T-cell (primary cell): ENCODE results near the gene EPB41L4B. TPM values are rescaled to one million over a fixed set of nuclear protein-coding genes. Genes with fewer than 3 reads are reported as not detected.

Experiments
- ATAC-seq, 4 experiments: fragments of 200-7000 bp in 3 of 4; fragments of 150-1000 bp in 1 of 4; cut with Tn5 transposase; replicated peaks in 1 of 4; 1 replicate in 3 of 4; 2 replicates in 1 of 4; pipeline ENCODE4 v1.10.0; 2021; ENCODE audit warnings: moderate library complexity in 3 of 4, mild to moderate bottlenecking in 2 of 4, moderate number of reproducible peaks in 1 of 4
- CTCF ChIA-PET, 2 donors: fragments of 300-600 bp; sonication (Branson Sonifier 250); formaldehyde crosslinking; loops; one replicate each; lab custom pipeline; 2022; ENCODE audit warnings: antibody characterized with exemption in 2 of 2; lab: Charles Lee
- POLR2A ChIA-PET, 2 donors: fragments of 300-600 bp; sonication (Branson Sonifier 250); formaldehyde crosslinking; loops; one replicate each; lab custom pipeline; 2022; ENCODE audit warnings: antibody characterized with exemption in 2 of 2; lab: Charles Lee
- DNase-seq, 35 experiments: peaks; one replicate each; pipeline versions ENCODE4 v3.0.0 to v3.0.0-alpha.2; 2013 to 2023
- H3K27ac ChIP-seq: one replicate; pipeline ENCODE4 v1.5.1; 2013; ENCODE audit warnings: low read length
- H3K27me3 ChIP-seq, 2 experiments: replicated peaks in 1 of 2; 1 replicate in 1 of 2; 2 replicates in 1 of 2; pipeline versions ENCODE4 v1.6.1 to v1.7.0; 2013; ENCODE audit warnings: low read length in 1 of 2, mixed read lengths in 1 of 2; ENCODE audit not compliant: control insufficient read depth in 2 of 2, insufficient read depth in 2 of 2; ENCODE audit errors: extremely low read depth in 1 of 2
- H3K36me3 ChIP-seq, 2 donors: 1 replicate in 1 of 2; 2 replicates in 1 of 2; pipeline versions ENCODE4 v1.6.1 to v1.7.0; 2013; ENCODE audit warnings: low read length in 1 of 2; ENCODE audit not compliant: control insufficient read depth in 2 of 2, insufficient read depth in 1 of 2; ENCODE audit errors: extremely low read depth in 1 of 2
- H3K4me1 ChIP-seq, 2 experiments: 1 replicate in 1 of 2; 2 replicates in 1 of 2; pipeline versions ENCODE4 v1.6.1 to v1.7.0; 2013; ENCODE audit warnings: low read length in 2 of 2, mixed read lengths in 1 of 2; ENCODE audit not compliant: insufficient read depth in 2 of 2, control insufficient read depth in 1 of 2; ENCODE audit errors: extremely low read depth in 1 of 2
- H3K4me3 ChIP-seq, 2 donors: 1 replicate in 1 of 2; 2 replicates in 1 of 2; pipeline versions ENCODE4 v1.5.1 to v1.7.0; 2013; ENCODE audit warnings: mild to moderate bottlenecking in 2 of 2, low read length in 1 of 2, moderate library complexity in 1 of 2; ENCODE audit not compliant: control insufficient read depth in 1 of 2; ENCODE audit errors: extremely low read depth in 1 of 2
- H3K9me3 ChIP-seq: 2 replicates; pipeline ENCODE4 v1.7.0; 2013
- H3K27ac Mint-ChIP-seq, 2 donors: one replicate each; pipeline ENCODE4 v1.8.0; 2020 to 2021; ENCODE audit warnings: mild to moderate bottlenecking in 2 of 2, mixed read lengths in 2 of 2
- H3K27me3 Mint-ChIP-seq, 2 donors: one replicate each; pipeline ENCODE4 v1.8.0; 2021 to 2022; ENCODE audit warnings: mixed read lengths in 2 of 2
- H3K36me3 Mint-ChIP-seq: one replicate; pipeline ENCODE4 v1.8.0; 2021; ENCODE audit warnings: mixed read lengths
- H3K4me1 Mint-ChIP-seq, 3 donors: one replicate each; pipeline ENCODE4 v1.8.0; 2020 to 2022; ENCODE audit warnings: mixed read lengths in 3 of 3, mild to moderate bottlenecking in 1 of 3
- H3K4me3 Mint-ChIP-seq, 3 donors: one replicate each; pipeline ENCODE4 v1.8.0; 2020 to 2022; ENCODE audit warnings: mild to moderate bottlenecking in 3 of 3, mixed read lengths in 3 of 3, moderate library complexity in 3 of 3
- H3K9me3 Mint-ChIP-seq, 3 donors: one replicate each; pipeline ENCODE4 v1.8.0; 2020 to 2022; ENCODE audit warnings: mixed read lengths in 3 of 3
- WGBS: methylation state at CpG from one replicate; pipeline ENCODE4 v1.1.5; 2013; ENCODE audit warnings: missing lambda C conversion rate; ENCODE audit not compliant: insufficient coverage; 5-methylcytosine and 5-hydroxymethylcytosine counted together
- total RNA-seq, 35 experiments: library from RNA in 6 of 35; stranded (reverse) in 6 of 35; fragments of 120-200 nt in 1 of 35; gene quantifications; one replicate each; pipeline versions ENCODE4 v1.2.1 to v1.2.4 and lab custom pipeline; 2013 to 2026

Gene EPB41L4B
- total RNA-seq, 5 donors from 2014 or later (not counting 1 experiment from before 2014, with no cell fraction given) = 0.16 to 0.26 (median 0.16) TPM; not detected in 2

DNA sequence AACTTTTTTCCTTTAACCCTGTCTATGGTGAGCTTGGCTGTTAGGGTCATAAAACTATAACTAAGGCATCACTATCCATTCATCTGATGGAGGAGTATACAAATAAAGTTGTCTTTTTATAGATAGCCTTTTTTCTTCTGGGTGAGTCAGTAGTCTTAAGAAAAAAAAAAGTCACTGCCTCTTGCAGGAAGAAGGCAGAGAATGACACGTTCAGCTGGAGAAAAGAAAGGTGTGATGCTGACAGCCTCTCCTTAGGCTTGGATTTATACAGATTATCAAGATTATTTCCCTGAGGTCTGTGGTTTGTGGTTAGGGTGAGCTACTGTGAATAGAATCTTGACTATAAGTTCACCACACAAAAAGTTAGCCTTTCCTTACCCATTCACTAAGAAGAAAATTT is 23.0 kb downstream of the EPB41L4B start:
- peaks cover 0 to 14% of the 10 kb centered on the region in 2 experiments for H3K27me3 ChIP-seq
- CTCF ChIA-PET = interaction anchor here in 1 of 2 donors (0.6 kb wide), 2 partner anchors 170 to 415 kb away, joined by 4 to 5 read pairs; no protein-coding TSS in a partner anchor
- no peaks in the 10 kb centered on the region for H3K36me3 Mint-ChIP-seq

GRCh38 chr9:109295221-109296130 is 25.4 kb downstream of the EPB41L4B start:
- H3K9me3 ChIP-seq = no peaks in the 10 kb centered on the region
- Mint-ChIP-seq H3K36me3 (no peaks in the 10 kb centered on the region), H3K27ac (no peak overlapping the region), H3K4me1 (peaks cover 7 to 10% (median 8%) of the 10 kb centered on the region in 3 donors), H3K4me3 (no peak overlapping the region), H3K9me3 (no peaks in the 10 kb centered on the region), H3K27me3 (peaks cover 7 to 28% of the 10 kb centered on the region in 2 donors)
- WGBS = 40% methylated on average over 1 of the region's 4 CpGs
- ATAC-seq (no peak), DNase-seq (no peak)
- H3K27ac ChIP-seq = no peak overlapping the region
- no peaks in the 10 kb centered on the region for H3K4me1 ChIP-seq
- no peak overlapping the region for H3K4me3 ChIP-seq
- no peaks in the 10 kb centered on the region for H3K36me3 ChIP-seq
- ChIA-PET CTCF (no interaction called here), POLR2A (interaction anchor here in 1 of 2 donors (0.5 kb wide), 1 partner anchor 60 kb away, joined by 3 read pairs; no protein-coding TSS in a partner anchor)
- H3K27me3 ChIP-seq = peaks cover 0 to 12% of the 10 kb centered on the region in 2 experiments

More for the DNA sequence above, 23.0 kb downstream of the EPB41L4B start:
- Mint-ChIP-seq H3K4me1 (peaks cover 7 to 10% (median 8%) of the 10 kb centered on the region in 3 donors), H3K27me3 (peaks cover 15 to 39% of the 10 kb centered on the region in 2 donors), H3K27ac (no peak overlapping the region), H3K4me3 (no peak overlapping the region), H3K9me3 (no peaks in the 10 kb centered on the region)
- DNase-seq = no peak
- Histone ChIP-seq H3K9me3 (no peaks in the 10 kb centered on the region), H3K4me1 (no peaks in the 10 kb centered on the region), H3K4me3 (no peak overlapping the region), H3K36me3 (no peaks in the 10 kb centered on the region), H3K27ac (no peak overlapping the region)
- no peak for ATAC-seq
- POLR2A ChIA-PET = no interaction called here
- no CpG with 5 or more reads among the region's 1 CpG for WGBS

GRCh38 chr9:109290385-109290784 is 30.5 kb downstream of the EPB41L4B start:
- CTCF ChIA-PET = interaction anchor here in 1 of 2 donors (0.7 kb wide), 1 partner anchor 378 kb away, joined by 3 read pairs; no protein-coding TSS in a partner anchor
- no peaks in the 10 kb centered on the region for H3K36me3 ChIP-seq
- Mint-ChIP-seq H3K36me3 (no peaks in the 10 kb centered on the region), H3K4me3 (no peak overlapping the region), H3K27me3 (peaks cover 1 to 13% of the 10 kb centered on the region in 2 donors), H3K27ac (no peak overlapping the region), H3K9me3 (no peaks in the 10 kb centered on the region), H3K4me1 (peaks cover 3 to 5% (median 5%) of the 10 kb centered on the region in 3 donors)
- no peaks in the 10 kb centered on the region for H3K9me3 ChIP-seq
- H3K4me3 ChIP-seq = no peak overlapping the region
- POLR2A ChIA-PET = no interaction called here
- no peak for DNase-seq
- no peak overlapping the region for H3K27ac ChIP-seq
- H3K27me3 ChIP-seq = peaks cover 0 to 12% of the 10 kb centered on the region in 2 experiments
- ATAC-seq = no peak
- H3K4me1 ChIP-seq = no peaks in the 10 kb centered on the region

- Histone ChIP-seq H3K4me3 (no peak overlapping the region), H3K9me3 (no peaks in the 10 kb centered on the region), H3K36me3 (no peaks in the 10 kb centered on the region), H3K4me1 (no peaks in the 10 kb centered on the region), H3K27ac (no peak overlapping the region), H3K27me3 (peaks cover 0 to 12% of the 10 kb centered on the region in 2 experiments)
- 80% methylated on average over 5 of the region's 8 CpGs for WGBS
- ATAC-seq (no peak), DNase-seq (no peak)
- ChIA-PET POLR2A (no interaction called here), CTCF (interaction anchor here in 1 of 2 donors (0.7 kb wide), 1 partner anchor 378 kb away, joined by 3 read pairs; no protein-coding TSS in a partner anchor)
- peaks cover 2 to 9% of the 10 kb centered on the region in 2 donors for H3K27me3 Mint-ChIP-seq
- no peak overlapping the region for H3K4me3 Mint-ChIP-seq
- H3K27ac Mint-ChIP-seq = no peak overlapping the region
- H3K4me1 Mint-ChIP-seq = peaks cover 0 to under 1% (median under 1%) of the 10 kb centered on the region in 3 donors
- H3K36me3 Mint-ChIP-seq = no peaks in the 10 kb centered on the region
- H3K9me3 Mint-ChIP-seq = no peaks in the 10 kb centered on the region
Observed at GRCh38 chr9:109289931-109290330, 30.9 kb downstream of the EPB41L4B start.

- ChIA-PET POLR2A (no interaction called here), CTCF (no interaction called here)
- no peak overlapping the region for H3K27ac ChIP-seq
- H3K4me1 Mint-ChIP-seq = no peaks in the 10 kb centered on the region
- no peak for DNase-seq
- no peaks in the 10 kb centered on the region for H3K4me1 ChIP-seq
- H3K27ac Mint-ChIP-seq = no peak overlapping the region
- peaks cover 0 to 10% of the 10 kb centered on the region in 2 experiments for H3K27me3 ChIP-seq
- WGBS = 77% methylated on average over 5 of the region's 5 CpGs
- peaks cover 6 to 9% of the 10 kb centered on the region in 2 donors for H3K27me3 Mint-ChIP-seq
- H3K4me3 ChIP-seq = no peak overlapping the region
- H3K4me3 Mint-ChIP-seq = no peak overlapping the region
- no peaks in the 10 kb centered on the region for H3K9me3 ChIP-seq
- H3K36me3 Mint-ChIP-seq = no peaks in the 10 kb centered on the region
- no peaks in the 10 kb centered on the region for H3K36me3 ChIP-seq
- no peaks in the 10 kb centered on the region for H3K9me3 Mint-ChIP-seq
- ATAC-seq = no peak
Observed at GRCh38 chr9:109289186-109289585, 31.7 kb downstream of the EPB41L4B start.

- Histone ChIP-seq H3K27ac (no peak overlapping the region), H3K27me3 (peaks cover 0 to 5% of the 10 kb centered on the region in 2 experiments), H3K4me3 (no peak overlapping the region), H3K4me1 (no peaks in the 10 kb centered on the region), H3K36me3 (no peaks in the 10 kb centered on the region), H3K9me3 (no peaks in the 10 kb centered on the region)
- Mint-ChIP-seq H3K27me3 (peaks cover 10 to 12% of the 10 kb centered on the region in 2 donors), H3K9me3 (no peaks in the 10 kb centered on the region), H3K36me3 (no peaks in the 10 kb centered on the region), H3K4me3 (no peak overlapping the region), H3K27ac (no peak overlapping the region), H3K4me1 (no peaks in the 10 kb centered on the region)
- ATAC-seq = no peak
- POLR2A ChIA-PET = no interaction called here
- DNase-seq = no peak
- CTCF ChIA-PET = no interaction called here
Observed at GRCh38 chr9:109286981-109287380, 33.9 kb downstream of the EPB41L4B start.
